HepG2 (cell line): ENCODE results near the gene PKLR. TPM values are rescaled to one million over a fixed set of nuclear protein-coding genes. Genes with fewer than 3 reads are reported as not detected.
A peak's percentile ranks its signal among the peaks of the same experiment; 100 is the strongest.

Experiments used
- ATAC-seq: fragments of 200-7000 bp; cut with Tn5 transposase; 3 replicates; pipeline ENCODE4 v1.9.1; 2020; ENCODE audit warnings: mild to moderate bottlenecking, moderate library complexity
- BruUV-seq: library from RNA; stranded (reverse); fragments of 400-500 nt; replicated peaks from 2 replicates; lab custom pipeline; 2021; lab: Mats Ljungman, UMichigan
- CTCF ChIA-PET: fragments of 300-600 bp; formaldehyde crosslinking; extraction: SDS; loops from one replicate; lab custom pipeline; 2021; ENCODE audit warnings: low total read pairs, inconsistent platforms, low intra/inter-chr PET ratio; lab: Yijun Ruan, JAX
- POLR2A ChIA-PET: fragments of 350-600 bp; sonication (Branson Sonifier 250); formaldehyde crosslinking; loops from one replicate; lab custom pipeline; 2020; ENCODE audit warnings: antibody characterized with exemption, inconsistent platforms; lab: Yijun Ruan, JAX
- DNase-seq: peaks from one replicate; pipeline ENCODE4 v3.0.0-alpha.2; 2015; ENCODE audit warnings: low spot score
- FAIRE-seq: peaks from 3 replicates; lab custom pipeline; 2011; peaks lifted over from hg19 to GRCh38; lab: Jason Lieb, UNC
- H2AFZ ChIP-seq: one replicate; pipeline ENCODE4 v1.6.1; 2011; ENCODE audit warnings: low read length, inconsistent platforms
- H3K27ac ChIP-seq: fragments of 300-600 bp; 3 replicates; pipeline ENCODE4 v1.8.0; 2011; ENCODE audit warnings: mixed run types, mild to moderate bottlenecking, mixed read lengths, low read length, inconsistent platforms; ENCODE audit not compliant: insufficient read depth; ENCODE audit errors: extremely low read length
- H3K27me3 ChIP-seq, 2 experiments: fragments of 200-600 bp in 1 of 2; 2 replicates in 1 of 2; 3 replicates in 1 of 2; pipeline versions ENCODE4 v1.6.0 to v1.8.0; 2011; ENCODE audit warnings: low read length in 2 of 2, mild to moderate bottlenecking in 2 of 2, moderate library complexity in 2 of 2, inconsistent platforms in 1 of 2; ENCODE audit not compliant: insufficient read depth in 2 of 2, control insufficient read depth in 1 of 2
- H3K36me3 ChIP-seq, 2 experiments: fragments of 200-600 bp in 1 of 2; replicated peaks in 1 of 2; 2 replicates in 1 of 2; 3 replicates in 1 of 2; pipeline versions ENCODE4 v1.5.1 to v1.8.0; 2011; ENCODE audit warnings: low read length in 2 of 2, inconsistent platforms in 1 of 2; ENCODE audit not compliant: insufficient read depth in 2 of 2, control insufficient read depth in 1 of 2
- H3K4me1 ChIP-seq: 2 replicates; pipeline ENCODE4 v1.5.1; 2012; ENCODE audit warnings: low read length, inconsistent platforms; ENCODE audit not compliant: insufficient read depth
- H3K4me2 ChIP-seq: 2 replicates; pipeline ENCODE4 v1.6.0; 2011; ENCODE audit warnings: low read depth, low read length, inconsistent platforms
- H3K4me3 ChIP-seq, 3 experiments: fragments of 200-600 bp in 1 of 3; sonication (generic), shearing (Covaris generic) in 1 of 3; replicated peaks in 1 of 3; 2 replicates each; pipeline ENCODE4 v1.5.1; 2011 to 2016; ENCODE audit warnings: low read length in 3 of 3, inconsistent platforms in 2 of 3, low read depth in 2 of 3, mild to moderate bottlenecking in 2 of 3, control low read depth in 1 of 3, mixed read lengths in 1 of 3; ENCODE audit not compliant: insufficient read depth in 1 of 3
- H3K79me2 ChIP-seq: one replicate; pipeline ENCODE4 v1.6.1; 2011; ENCODE audit warnings: low read length, inconsistent platforms; ENCODE audit not compliant: insufficient read depth
- H3K9ac ChIP-seq: 2 replicates; pipeline ENCODE4 v1.6.0; 2011; ENCODE audit warnings: mild to moderate bottlenecking, low read depth, low read length, inconsistent platforms; ENCODE audit not compliant: insufficient read depth
- H3K9me3 ChIP-seq: 2 replicates; pipeline ENCODE4 v1.5.1; 2012; ENCODE audit warnings: mild to moderate bottlenecking, low read length
- H4K20me1 ChIP-seq: 2 replicates; pipeline ENCODE4 v1.6.0; 2011; ENCODE audit warnings: inconsistent platforms, mild to moderate bottlenecking, low read length, moderate library complexity; ENCODE audit not compliant: insufficient read depth
- CEBPB ChIP-seq: IDR thresholded peaks from 2 replicates; pipeline ENCODE4 v1.6.1; 2011; ENCODE audit warnings: low read depth, low read length, improper control_type of control experiment, borderline replicate concordance
- HNF4A ChIP-seq: sonication (generic); formaldehyde crosslinking; IDR thresholded peaks from 2 replicates; pipeline ENCODE4 v1.4.0; 2020; ENCODE audit warnings: missing genetic modification reagents
- PBX2 ChIP-seq: IDR thresholded peaks from 2 replicates; pipeline ENCODE4 v1.6.1; 2016; ENCODE audit warnings: control low read depth
- RBFOX2 ChIP-seq: fragments of 200-400 bp; formaldehyde crosslinking; IDR thresholded peaks from 2 replicates; pipeline ENCODE4 v1.6.1; 2017; ENCODE audit warnings: low read depth, mild to moderate bottlenecking, low read length
- WGBS: methylation state at CpG from one replicate; pipeline ENCODE4 v1.1.6; 2017; ENCODE audit warnings: low lambda C conversion rate; 5-methylcytosine and 5-hydroxymethylcytosine counted together
- in situ Hi-C: cut with HindIII; loops from 2 replicates; pipeline ENCODE4 v1.10.0; 2017; ENCODE audit warnings: low pct_unique_long_range_greater_than_20kb; ENCODE audit not compliant: extremely low pct_ligation_motif_present
- intact Hi-C: fragments of 100-400 bp; cut with micrococcal nuclease; formaldehyde crosslinking; loops from one replicate; pipeline ENCODE4 v1.10.0; 2022; ENCODE audit not compliant: unreplicated experiment
- polyA plus RNA-seq, 8 experiments: library from polyadenylated mRNA; depleted of rRNA in 3 of 8; stranded (reverse) in 7 of 8; unstranded in 1 of 8; fragments of >200 nt; fragmentation: Illumina TruSeq in 4 of 8; extraction: Trizol in 4 of 8; gene quantifications; 2 replicates each; pipeline versions ENCODE4 v1.2.1 to v1.2.3, GENCODE V29; 2011 to 2016; ENCODE audit warnings: low read depth in 4 of 8, missing spikeins in 1 of 8, mixed read lengths in 1 of 8; ENCODE audit not compliant: insufficient read depth in 1 of 8
- total RNA-seq, 5 experiments: library from RNA; depleted of rRNA; stranded (reverse); fragments of >200 nt; fragmentation: Illumina TruSeq; extraction: Trizol; gene quantifications; 2 replicates each; pipeline ENCODE4 v1.2.3, GENCODE V29; 2016; ENCODE audit warnings: low read depth in 1 of 5

The PKLR gene
- total and polyA plus RNA-seq, 2 of the 13 experiments (the other 11 are each of a cell fraction or from before 2014, with no cell fraction given), result 10.3 to 29.3 TPM

GRCh38 chr1:155266553-155266952 lies 34.7 kb downstream of the PKLR start (continued):
- no peak for TF ChIP-seq CEBPB
- TF ChIP-seq HNF4A (CRISPR knock-in tag), result no peak

GRCh38 chr1:155263067-155263466 lies 38.2 kb downstream of the PKLR start:
- no peak overlapping the region for H3K9ac ChIP-seq
- TF ChIP-seq RBFOX2, result peak; percentile 41; the same call in 1 of the 2 replicates
- TF ChIP-seq PBX2 (CRISPR knock-in tag), result no peak
- no peak overlapping the region for H3K4me3 ChIP-seq
- FAIRE-seq (no peak), ATAC-seq (no peak), DNase-seq (no peak)
- no peak overlapping the region for H2AFZ ChIP-seq
- H3K27ac ChIP-seq, result no peak overlapping the region
- in situ Hi-C loops, result no loop called here
- intact Hi-C loops, result no loop called here
- no TSS peak for BruUV-seq
- peaks cover 15% of the 10 kb centered on the region for H3K79me2 ChIP-seq
- peaks cover 15% of the 10 kb centered on the region for H3K4me1 ChIP-seq
- no peak overlapping the region for H3K4me2 ChIP-seq
- ChIA-PET CTCF (no interaction called here), POLR2A (interaction anchor here (1.1 to 4.8 kb wide), 3 partner anchors 9 to 38 kb away, joined by 3 to 69 read pairs (median 4); partner anchors contain the start of genes CLK2 and PKLR)
- H3K9me3 ChIP-seq, result no peaks in the 10 kb centered on the region
- H3K36me3 ChIP-seq, result peaks cover 25 to 57% of the 10 kb centered on the region in 2 experiments
- WGBS, result 97% methylated on average over 9 of the region's 11 CpGs
- H4K20me1 ChIP-seq, result no peaks in the 10 kb centered on the region
- no peaks in the 10 kb centered on the region; a peak in 1 of 5 replicates for H3K27me3 ChIP-seq
